NOMO-1 treated with DMSO at 0.1 percent for 48 hours (cell line): ENCODE measurements around the gene STAP2.
A peak's percentile ranks its signal among the peaks of the same experiment; 100 is the strongest.
"Not testable (repeated sequence)": the region's sequence is repeated elsewhere in the genome, so short reads cannot be mapped to it uniquely, and the experiment has no call there.

Experiments
- DNase-seq: peaks from one replicate; lab custom pipeline; 2025; ENCODE audit not compliant: unreplicated experiment; lab: John Stamatoyannopoulos, UW

STAP2 gene

DNA sequence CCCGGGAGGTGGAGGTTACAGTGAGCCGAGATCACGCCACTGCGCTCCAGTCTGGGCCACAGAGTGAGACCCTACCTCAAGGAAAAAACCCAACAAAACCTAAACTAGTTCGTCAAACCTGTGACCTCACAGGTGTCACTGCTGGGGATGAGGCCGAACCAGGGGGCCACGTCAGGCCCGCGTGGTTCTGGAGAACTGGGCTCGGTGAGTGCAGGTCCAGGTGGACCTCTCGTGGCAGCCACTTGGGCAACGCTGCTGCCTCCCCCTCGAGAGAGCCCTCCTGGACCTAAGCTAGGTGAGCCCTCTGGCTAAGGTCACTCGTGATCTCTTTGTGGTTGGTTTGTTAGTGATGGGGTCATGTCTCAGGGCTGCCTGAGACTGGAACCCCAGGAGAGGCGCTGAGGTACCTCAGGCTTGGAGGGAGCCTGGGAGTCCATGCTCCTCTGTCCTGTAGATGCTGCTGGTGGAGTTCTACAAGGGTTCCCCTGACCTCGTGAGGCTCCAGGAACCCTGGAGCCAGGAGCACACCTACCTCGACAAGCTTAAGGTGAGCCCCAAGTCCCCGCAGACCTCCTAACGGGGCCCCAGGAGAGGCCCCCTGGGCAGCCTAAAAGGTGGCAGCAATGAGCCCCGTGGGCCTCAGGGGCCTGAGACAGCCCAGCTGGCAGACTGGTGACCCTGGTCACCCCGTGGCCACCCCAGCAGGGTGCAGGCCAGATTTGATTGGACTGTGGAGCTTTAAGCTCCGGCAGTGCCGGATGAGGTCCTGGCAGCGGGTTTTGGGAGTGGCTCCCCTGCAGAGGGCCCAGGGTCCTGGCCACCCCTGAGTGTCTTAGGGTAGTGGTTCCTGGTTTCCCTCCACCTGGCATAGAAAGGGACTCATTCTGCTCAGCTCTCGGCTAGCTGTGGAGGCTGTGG, 20.3 kb upstream of the STAP2 start:
- no peak for DNase-seq

DNA sequence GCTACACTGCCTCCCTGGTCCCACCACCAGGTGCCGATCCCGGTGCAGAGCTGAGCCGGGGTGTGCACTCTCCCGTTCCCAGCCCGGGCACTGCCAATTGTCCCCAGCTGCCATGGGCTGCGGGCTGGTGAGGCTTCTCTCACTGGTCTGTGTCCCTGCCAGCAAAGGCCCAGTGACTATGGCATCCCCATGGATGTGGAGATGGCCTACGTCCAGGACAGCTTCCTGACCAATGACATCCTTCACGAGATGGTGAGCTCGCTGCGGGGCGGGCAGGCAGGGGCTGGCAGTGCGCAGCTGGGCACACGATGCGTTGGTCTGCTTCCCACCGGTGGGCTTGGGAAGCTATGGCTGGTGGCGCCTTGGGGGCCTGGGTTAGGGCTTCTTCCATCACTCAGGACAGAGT, 19.3 kb upstream of the STAP2 start:
- DNase-seq, result no peak

DNA sequence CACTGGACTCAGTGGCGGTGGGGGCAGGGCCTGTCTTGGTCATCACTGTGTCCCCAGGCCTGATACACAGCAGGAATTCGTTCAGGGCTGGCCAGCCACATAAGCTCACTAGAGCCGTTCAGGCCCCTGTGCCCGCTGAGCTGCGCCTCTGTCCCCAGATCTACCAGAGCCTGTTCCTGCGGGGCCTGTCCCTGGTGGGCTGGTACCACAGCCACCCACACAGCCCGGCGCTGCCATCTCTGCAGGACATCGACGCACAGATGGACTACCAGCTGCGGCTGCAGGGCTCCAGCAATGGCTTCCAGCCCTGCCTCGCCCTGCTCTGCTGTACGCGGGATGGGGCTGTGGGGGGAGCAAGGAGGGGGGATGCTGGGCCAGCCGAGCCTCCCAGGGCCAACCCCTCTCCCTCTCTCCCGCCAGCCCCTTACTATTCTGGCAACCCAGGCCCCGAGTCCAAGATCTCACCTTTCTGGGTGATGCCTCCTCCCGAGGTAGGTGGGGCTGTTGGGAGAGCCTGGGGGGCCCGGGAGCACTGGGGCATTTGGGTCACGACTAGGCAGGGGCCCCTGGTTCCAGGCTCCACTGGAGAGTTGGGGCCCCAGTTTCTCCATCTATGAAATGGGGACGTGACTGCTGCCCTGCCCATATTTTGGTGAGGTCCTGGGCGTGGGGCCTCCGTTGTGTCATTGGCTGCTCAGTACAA, 18.6 kb upstream of the STAP2 start:
- no peak for DNase-seq

DNA sequence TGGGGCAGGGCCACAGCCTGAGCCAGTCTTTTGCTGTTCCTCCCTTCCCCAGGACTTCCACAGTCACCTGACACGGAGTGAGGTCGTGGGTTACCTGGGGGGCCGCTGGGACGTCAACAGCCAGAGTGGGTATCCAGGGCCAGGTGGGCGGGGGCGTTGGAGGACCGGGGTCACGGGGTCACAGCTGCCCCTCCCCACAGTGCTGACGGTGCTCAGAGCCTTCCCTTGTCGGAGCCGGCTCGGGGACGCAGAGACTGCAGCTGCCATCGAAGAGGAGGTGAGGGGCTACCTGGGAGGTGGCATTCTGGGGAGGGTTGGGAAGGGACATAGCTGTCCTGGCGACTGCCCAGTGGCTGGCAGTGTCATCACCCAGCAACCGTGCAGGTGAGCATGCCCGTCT, 16.3 kb upstream of the STAP2 start:
- no peak for DNase-seq

DNA sequence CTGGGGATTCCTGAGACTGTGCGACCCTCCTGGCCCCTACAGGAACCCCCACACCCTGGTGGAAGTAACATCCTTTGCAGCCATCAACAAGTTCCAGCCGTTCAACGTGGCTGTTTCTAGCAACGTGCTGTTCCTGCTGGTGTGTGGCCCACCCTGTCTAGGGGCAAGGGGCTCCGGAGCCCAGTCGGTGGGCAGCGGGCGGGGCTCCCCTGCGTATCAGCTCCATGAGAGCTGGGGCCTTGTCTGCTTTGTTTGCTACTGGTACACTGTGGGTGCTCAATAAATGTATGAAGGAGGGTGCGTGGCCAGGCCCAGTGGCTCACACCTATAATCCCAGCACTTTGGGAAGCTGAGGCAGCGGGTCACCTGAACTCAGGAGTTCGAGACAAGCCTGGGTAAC, 15.7 kb upstream of the STAP2 start:
- DNase-seq, result no peak

DNA sequence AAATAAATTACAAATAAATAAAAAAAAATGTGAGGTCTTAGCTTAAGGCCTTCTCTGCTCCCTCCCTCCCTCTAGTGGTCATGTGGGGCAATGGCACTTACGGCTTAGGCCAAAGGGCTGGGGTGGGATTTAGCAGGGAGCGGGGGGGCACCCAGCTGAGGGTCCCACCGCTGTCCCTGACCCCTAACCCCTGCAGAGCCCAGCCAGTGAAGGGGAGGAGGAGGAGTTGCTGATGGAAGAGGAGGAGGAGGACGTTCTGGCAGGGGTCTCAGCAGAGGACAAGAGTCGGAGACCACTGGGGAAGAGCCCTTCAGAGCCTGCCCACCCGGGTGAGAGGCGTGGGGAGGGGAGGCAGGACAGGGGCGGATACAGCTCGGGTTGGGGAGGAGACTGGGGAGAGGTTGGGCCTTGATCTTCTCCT, 14.1 kb upstream of the STAP2 start:
- DNase-seq, result peak; percentile 46

DNA sequence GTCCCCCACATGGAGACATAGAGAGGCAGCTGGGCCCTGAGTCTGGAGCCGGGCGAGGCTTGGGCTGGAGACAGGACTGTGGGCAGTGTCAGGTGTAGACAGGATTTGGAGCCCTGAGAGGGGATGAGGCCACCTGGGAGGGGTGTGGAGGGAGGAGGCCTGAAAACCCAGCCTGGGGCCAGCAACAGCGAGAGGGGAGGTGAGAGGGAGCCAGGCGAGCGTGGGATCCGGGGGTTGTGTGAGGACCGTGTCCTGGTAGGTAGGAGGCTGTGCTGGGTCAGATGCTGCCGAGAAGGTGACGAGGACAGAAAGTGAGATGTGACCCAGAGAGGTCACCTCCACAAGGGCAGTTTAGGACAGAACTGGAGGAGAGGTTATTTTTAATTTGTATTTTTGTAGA, 12.1 kb upstream of the STAP2 start:
- DNase-seq, result no peak

DNA sequence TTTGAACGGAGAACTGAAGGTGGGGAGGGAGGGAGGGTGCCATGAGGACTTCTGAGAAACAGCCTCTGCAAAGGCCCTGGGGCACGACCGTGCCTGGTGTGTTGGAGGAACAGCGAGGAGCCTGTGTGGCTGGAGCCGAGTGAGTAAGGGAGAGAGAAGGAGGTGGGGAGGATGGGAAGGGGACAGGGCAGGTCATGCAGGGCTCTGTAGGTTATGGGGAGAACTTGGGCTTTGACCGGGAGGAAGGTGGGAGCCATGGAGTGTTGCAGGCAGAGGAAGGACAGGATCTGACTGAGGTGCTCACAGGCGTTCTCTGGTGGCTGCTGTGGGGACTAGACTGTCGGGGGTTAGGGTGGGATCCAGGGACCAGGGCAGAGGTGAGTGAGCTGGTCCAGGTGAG, 11.5 kb upstream of the STAP2 start:
- no peak for DNase-seq

DNA sequence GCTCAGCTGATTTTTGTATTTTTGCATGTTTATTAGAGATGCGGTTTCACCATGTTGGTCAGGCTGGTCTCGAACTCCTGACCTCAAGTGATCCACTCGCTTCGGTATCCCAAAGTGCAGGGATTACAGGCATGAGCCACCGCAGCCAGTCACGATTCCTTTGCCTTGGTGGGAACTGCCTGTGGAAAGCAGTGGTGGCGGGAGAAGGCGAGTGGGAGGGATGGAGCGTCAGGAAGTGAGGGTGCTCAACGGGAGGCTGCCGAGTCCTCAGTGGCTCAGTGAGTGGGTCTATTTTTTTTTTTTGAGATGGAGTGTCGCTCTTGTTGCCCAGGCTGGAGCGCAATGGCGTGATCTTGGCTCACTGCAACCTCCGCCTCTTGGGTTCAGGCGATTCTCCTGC, 10.6 kb upstream of the STAP2 start:
- DNase-seq, result not testable (repeated sequence)

DNA sequence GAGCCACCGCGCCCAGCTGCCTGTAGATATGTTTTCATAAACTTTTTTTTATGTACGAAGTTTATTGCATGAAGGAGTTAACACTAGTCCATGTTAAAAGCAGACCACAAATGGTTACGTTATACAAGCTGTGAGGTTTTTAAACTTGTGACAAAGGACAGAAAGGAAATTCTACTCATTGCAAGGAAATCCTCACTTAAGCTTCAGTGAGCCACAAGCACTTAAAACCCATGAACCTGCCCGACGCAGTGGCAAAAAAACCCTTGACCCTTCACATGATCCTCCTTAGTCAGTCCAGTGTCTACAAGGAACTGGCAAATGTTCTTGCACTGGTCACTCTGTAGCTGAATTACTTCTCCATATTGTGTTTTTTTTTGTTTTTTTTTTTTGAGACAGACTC, 8.9 kb upstream of the STAP2 start:
- DNase-seq, result no peak

DNA sequence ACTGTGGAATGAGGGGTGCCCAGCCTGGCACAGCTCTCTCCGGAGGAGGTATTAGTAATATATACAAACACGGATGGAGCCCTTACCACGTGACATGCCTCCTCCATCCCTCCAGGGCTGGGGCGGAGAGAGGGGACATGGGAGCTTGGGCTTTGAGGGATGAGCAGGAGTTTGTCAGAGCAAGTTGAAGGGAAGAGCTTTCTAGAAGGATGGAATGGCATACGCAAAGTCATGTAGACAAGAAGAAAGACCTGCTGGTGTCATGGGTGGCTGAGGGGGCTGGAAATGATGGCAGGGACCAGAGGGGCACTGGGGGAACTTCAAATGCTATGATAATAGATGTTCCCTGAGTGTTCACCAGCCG, 7.4 kb upstream of the STAP2 start:
- no peak for DNase-seq

DNA sequence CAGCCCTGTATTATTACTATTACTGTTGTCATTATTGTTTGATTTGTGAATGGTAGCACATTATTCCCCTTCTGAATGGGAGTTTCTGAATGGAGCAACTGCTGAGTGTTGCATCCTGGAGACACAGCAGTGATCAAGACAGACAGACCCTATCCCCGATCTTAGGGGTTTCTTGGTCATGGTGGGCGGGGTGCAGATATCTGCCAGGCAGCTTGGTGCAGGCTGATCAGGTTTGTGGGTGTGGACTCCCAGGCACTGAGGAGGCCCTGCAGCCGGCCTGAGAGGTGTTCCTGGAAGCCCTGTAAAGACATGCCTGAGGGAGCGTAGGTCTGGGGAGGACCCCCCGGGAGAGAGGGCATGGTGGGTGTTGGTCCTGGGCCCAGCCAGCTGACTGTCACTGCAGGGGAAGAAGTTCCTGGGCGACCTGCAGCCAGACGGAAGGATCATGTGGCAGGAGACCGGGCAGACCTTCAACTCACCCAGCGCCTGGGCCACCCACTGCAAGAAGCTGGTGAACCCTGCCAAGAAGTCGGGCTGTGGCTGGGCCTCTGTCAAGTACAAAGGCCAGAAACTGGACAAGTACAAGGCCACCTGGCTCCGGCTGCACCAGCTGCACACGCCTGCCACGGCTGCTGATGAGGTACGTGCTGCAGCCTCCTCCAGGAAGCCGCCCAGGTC, 6.9 kb upstream of the STAP2 start:
- DNase-seq, result no peak

DNA sequence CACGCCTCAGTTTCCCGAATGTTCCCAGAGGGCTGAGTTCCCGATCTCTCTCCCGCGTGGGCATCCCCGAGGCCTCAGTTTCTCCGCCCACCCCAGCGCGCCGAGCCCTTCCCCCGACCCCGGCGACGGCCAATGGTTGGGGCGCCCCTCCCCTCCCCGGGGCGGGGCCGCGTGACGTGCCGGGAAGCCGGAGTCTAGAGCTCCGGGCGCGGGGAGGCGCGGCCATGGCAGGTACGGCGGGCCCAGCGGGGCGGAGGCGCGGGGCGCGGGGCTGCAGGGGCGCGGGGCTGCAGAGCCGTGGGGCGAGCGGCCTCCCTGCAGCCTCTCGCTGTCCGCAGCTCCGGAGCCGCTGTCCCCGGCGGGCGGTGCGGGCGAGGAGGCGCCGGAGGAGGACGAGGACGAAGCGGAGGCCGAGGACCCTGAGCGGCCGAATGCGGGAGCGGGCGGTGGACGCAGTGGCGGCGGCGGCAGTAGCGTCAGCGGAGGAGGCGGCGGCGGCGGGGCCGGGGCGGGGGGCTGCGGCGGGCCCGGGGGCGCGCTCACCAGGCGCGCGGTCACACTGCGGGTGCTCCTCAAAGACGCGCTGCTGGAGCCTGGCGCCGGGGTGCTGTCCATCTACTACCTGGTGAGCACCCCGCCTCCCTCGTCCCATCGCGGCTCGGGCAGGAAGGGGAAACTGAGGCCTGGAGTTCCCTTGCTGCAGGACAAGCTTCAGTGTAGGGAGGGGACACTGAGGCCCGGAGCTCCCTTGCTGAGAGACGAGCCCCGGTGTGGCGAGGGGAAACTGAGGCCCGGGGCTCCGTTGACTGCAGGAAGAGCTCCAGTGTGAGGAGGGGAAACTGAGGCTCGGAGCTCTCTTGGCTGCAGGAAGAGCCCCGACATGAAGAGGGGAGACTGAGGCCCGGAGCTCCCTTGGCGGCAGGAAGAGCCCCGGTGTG, 5.0 kb upstream of the STAP2 start, which contains the start of gene MPND:
Gene MPND (plus strand): TSS at position 193 of the 938 bp plus-strand sequence. CDS start 32 bp downstream, at position 225.
- peak; percentile 74 for DNase-seq

DNA sequence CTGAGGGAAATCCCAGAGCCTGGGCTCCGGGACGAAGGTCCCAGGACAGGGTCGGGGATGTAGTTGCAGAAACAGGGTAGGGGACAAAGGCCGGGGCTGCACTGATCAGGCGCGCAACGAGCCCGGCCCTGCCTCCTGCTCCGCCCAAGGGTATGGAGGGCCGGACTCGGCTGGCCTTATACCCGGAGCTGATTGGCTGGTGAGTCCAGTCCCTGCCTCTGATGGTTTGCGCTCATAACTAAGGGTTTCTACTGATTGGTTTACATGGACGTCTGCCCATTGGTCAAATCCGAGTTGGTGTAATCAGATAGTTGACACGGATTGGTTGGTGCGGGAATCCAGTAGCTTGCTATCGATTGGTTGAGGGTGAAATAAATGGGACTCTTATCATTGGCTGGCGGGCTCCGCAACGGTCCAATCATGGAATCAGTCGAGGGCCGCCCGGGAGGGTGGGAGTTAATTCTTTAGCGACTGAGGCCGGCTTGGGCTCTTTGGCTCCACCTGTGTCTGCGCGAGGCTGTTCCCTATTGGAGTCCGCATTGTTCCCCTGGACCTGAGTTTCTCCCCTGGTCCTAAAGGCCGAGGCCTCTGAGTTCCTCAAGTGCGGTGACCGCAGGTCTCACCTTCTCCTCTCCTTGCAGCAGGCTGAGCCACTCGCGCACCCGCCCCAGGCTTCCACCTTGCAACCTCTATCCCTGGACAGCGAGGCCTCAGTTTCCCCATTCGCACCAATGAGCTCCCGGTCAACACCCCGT, 4.2 kb upstream of the STAP2 start:
- DNase-seq, result peak; percentile 99

DNA sequence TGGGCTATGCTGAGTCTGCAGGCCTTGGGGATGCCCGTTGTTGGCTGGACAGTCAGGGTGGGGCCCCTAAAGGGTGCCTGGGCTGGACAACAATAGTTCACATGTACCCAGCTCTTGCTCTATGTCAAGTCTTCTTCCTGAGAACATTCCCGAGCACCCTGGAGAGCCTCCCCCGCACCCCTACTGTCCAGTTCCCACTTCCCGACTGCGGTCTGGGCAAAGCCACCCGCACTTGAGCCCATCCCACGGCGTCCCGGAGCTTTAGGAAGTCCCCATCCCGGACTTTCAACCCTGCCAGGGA, 3.6 kb upstream of the STAP2 start:
- no peak for DNase-seq

DNA sequence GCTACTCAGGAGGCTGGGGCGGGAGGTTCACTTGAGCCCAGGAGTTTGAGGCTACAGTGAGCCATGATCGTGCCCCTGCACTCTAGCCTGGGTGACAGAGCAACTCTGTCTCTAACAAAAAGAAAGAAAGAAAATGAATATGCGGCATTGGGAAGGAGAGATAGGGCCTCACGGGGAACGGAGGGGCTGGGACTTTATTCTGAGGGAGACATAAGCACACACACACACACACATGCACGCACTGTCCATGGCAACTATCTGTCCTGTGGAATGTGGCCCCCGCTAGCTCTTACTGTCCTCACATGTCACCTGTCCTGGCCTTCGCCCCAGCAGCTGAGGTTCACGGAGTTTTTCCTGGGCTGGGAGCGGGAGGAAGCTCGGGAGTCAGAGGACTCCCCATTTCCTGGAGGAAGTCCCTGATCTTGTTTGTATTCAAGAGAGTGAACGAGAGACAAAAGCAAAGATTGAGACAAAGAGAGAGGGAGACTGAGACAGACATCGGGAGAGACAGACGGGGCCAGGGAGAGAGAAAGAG, 654 bp downstream of the STAP2 start:
- DNase-seq, result no peak

DNA sequence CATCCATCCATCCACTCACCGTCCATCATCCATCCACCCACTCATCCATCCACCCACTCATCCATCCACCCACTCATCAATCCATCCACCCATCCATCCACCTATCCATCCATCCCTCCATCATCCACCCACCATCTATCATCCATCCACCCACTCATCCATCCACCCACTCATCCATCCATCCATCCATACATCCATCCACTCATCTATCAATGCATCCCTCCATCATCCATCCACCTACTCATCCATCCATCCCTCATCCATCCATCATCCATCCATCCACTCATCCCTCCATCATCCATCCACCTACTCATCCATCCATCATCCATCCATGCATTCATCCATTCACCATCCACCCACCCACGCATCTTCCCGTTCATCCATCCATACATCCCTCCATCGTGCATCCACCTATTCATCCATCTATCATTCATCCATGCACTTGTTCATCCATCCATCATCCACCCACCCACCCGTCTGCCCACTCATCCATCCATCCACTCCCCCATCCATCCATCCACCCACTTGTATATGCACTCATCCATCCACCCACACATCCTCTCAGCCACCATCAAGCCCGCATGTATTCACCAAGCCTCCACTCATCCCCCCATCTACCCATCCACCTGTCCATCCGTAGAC, 3.6 kb downstream of the STAP2 start:
- DNase-seq, result no peak

DNA sequence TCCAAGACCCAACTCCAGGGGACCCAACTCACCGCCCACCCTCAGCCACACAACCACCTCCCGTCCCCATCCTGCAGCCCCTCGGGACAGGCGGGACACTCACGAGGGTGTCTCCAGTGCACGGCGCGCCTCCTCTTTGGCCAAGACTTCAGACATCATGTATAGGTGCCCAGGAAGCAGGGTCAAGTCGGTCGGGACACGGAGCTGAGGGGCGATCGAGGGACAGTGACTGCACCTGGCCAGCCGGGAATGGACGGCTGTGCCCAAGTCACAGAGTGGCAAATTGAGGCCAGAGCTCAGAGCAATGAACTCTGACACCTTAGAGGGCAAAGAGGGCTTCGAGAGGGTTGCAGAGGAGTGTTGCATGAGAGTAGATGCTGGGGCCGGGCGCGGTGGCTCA, 8.8 kb downstream of the STAP2 start:
- DNase-seq, result no peak

DNA sequence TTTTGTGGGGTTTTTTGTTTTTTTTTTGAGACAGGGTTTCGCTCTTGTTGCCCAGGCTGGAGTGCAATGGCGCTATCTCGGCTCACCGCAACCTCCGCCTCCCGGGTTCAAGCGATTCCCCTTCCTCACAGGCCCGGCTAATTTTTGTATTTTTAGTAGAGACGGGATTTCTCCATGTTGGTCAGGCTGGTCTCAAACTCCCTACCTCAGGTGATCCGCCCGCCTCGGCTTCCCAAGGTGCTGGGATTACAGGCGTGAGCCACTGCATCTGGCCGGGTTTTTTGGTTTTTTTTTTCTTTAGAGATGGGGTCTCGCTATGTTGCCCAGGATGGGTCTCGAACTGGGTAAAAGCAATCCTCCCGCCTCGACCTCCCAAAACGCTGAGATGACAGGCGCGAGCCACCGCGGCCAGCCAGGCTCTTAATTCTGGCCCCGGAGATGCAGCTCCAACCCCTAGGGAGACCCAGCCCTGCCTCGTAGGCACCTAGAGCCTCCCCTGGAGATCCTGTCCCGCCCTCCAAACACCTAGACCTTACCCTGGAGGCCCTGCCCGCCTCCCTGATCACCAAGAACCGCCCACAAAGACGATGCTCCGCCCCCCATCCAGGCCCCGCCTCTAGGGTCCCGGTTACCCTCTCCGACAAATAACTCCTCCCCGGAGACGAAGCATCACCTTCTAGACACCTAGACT, 9.5 kb downstream of the STAP2 start:
- not testable (repeated sequence) for DNase-seq
